SKM-1 treated with dmso at 0.1 percent for 144 hours (cell line): ENCODE measurements around the gene DRD3.

Experiments used
- DNase-seq: peaks from one replicate; lab custom pipeline; 2025; ENCODE audit not compliant: unreplicated experiment; lab: John Stamatoyannopoulos, UW

Gene DRD3

GRCh38 chr3:114079761-114080160 lies 99.1 kb downstream of the DRD3 start:
- no peak for DNase-seq

GRCh38 chr3:114078126-114078525 lies 100.7 kb downstream of the DRD3 start:
- no peak for DNase-seq
